SK-N-SH (cell line): ENCODE data around the gene ZDHHC14. TPM values are rescaled to one million over a fixed set of nuclear protein-coding genes. Genes with fewer than 3 reads are reported as not detected.

ENCODE experiments used
- CTCF ChIA-PET: fragments of 300-600, 350-600 bp; formaldehyde crosslinking; extraction: SDS; loops from one replicate; lab custom pipeline; 2021; lab: Yijun Ruan, JAX
- POLR2A ChIA-PET: fragments of 350-600 bp; sonication (Branson Sonifier 250); formaldehyde crosslinking; extraction: SDS; loops from one replicate; lab custom pipeline; 2020; ENCODE audit warnings: antibody characterized with exemption, inconsistent platforms; lab: Yijun Ruan, JAX
- DNase-seq: peaks from one replicate; pipeline ENCODE4 v3.0.0; 2012
- H2AFZ ChIP-seq: fragments of 200-600 bp; sonication (generic); 2 replicates; pipeline ENCODE4 v1.8.1; 2016; ENCODE audit warnings: antibody characterized with exemption, mild to moderate bottlenecking, low read depth
- H3F3A ChIP-seq: fragments of 200-600 bp; sonication (generic); replicated peaks from 2 replicates; pipeline ENCODE3; 2016; ENCODE audit warnings: antibody characterized with exemption, mild to moderate bottlenecking; ENCODE audit not compliant: insufficient read depth
- H3K27ac ChIP-seq, 2 experiments: fragments of 200-500 bp in 1 of 2; fragments of 200-600 bp in 1 of 2; sonication (Bioruptor generic) in 1 of 2; sonication (generic), shearing (Covaris generic) in 1 of 2; 2 replicates each; pipeline versions ENCODE4 v1.5.1 to v1.6.1; 2014 to 2016; ENCODE audit warnings: low read depth in 2 of 2, inconsistent platforms in 1 of 2, low read length in 1 of 2, mild to moderate bottlenecking in 1 of 2, mixed read lengths in 1 of 2
- H3K27me3 ChIP-seq: fragments of 200-600 bp; sonication (generic), shearing (Covaris generic); 2 replicates; pipeline ENCODE4 v1.6.1; 2016; ENCODE audit warnings: mixed run types; ENCODE audit not compliant: insufficient read depth
- H3K36me3 ChIP-seq, 2 experiments: fragments of 200-500 bp in 1 of 2; fragments of 200-600 bp in 1 of 2; sonication (Bioruptor generic) in 1 of 2; sonication (generic) in 1 of 2; replicated peaks in 1 of 2; 2 replicates each; pipeline versions ENCODE3 to v1.5.1; 2014 to 2016; ENCODE audit warnings: low read length in 1 of 2, mild to moderate bottlenecking in 1 of 2; ENCODE audit not compliant: insufficient read depth in 2 of 2, control insufficient read depth in 1 of 2
- H3K4me1 ChIP-seq, 2 experiments: fragments of 200-500 bp in 1 of 2; fragments of 200-600 bp in 1 of 2; sonication (Bioruptor generic) in 1 of 2; sonication (generic), shearing (Covaris generic) in 1 of 2; 2 replicates each; pipeline versions ENCODE4 v1.5.1 to v1.6.1; 2014 to 2016; ENCODE audit warnings: low read depth in 1 of 2, low read length in 1 of 2, mixed run types in 1 of 2; ENCODE audit not compliant: insufficient read depth in 2 of 2, control insufficient read depth in 1 of 2
- H3K4me2 ChIP-seq: fragments of 200-600 bp; sonication (generic), shearing (Covaris generic); 2 replicates; pipeline ENCODE4 v1.6.1; 2017; ENCODE audit warnings: mixed run types
- H3K4me3 ChIP-seq, 2 experiments: fragments of 200-500 bp in 1 of 2; fragments of 200-600 bp in 1 of 2; sonication (Bioruptor generic) in 1 of 2; sonication (generic), shearing (Covaris generic) in 1 of 2; 2 replicates each; pipeline versions ENCODE4 v1.5.1 to v1.8.1; 2014 to 2016; ENCODE audit warnings: low read depth in 2 of 2, inconsistent platforms in 1 of 2, low read length in 1 of 2, mild to moderate bottlenecking in 1 of 2, mixed read lengths in 1 of 2, moderate library complexity in 1 of 2
- H3K79me2 ChIP-seq: fragments of 200-600 bp; sonication (generic); 2 replicates; pipeline ENCODE4 v1.8.1; 2017; ENCODE audit warnings: mild to moderate bottlenecking; ENCODE audit not compliant: insufficient read depth
- H3K9ac ChIP-seq: fragments of 200-600 bp; sonication (generic); 2 replicates; pipeline ENCODE4 v1.6.1; 2017; ENCODE audit warnings: mixed run types
- H3K9me2 ChIP-seq: fragments of 200-600 bp; sonication (generic); 2 replicates; pipeline ENCODE4 v1.6.1; 2017; ENCODE audit warnings: mixed run types
- H3K9me3 ChIP-seq: fragments of 200-600 bp; sonication (generic); 2 replicates; pipeline ENCODE4 v1.6.1; 2017; ENCODE audit warnings: mixed run types, mild to moderate bottlenecking, moderate library complexity
- H4K20me1 ChIP-seq: fragments of 200-600 bp; sonication (generic); 2 replicates; pipeline ENCODE4 v1.6.1; 2017; ENCODE audit warnings: mild to moderate bottlenecking, mixed run types; ENCODE audit not compliant: insufficient read depth
- CHD2 ChIP-seq: fragments of 150-350 bp; IDR thresholded peaks from 2 replicates; pipeline ENCODE4 v1.6.1; 2018; ENCODE audit warnings: low read length; ENCODE audit not compliant: partially characterized antibody
- EP300 ChIP-seq, 2 experiments: IDR thresholded peaks; 2 replicates each; pipeline versions ENCODE4 v1.4.0 to v1.6.1; 2012; ENCODE audit warnings: borderline replicate concordance in 1 of 2, low read depth in 1 of 2, low read length in 1 of 2
- EZH2phosphoT487 ChIP-seq: fragments of 200-600 bp; sonication (generic); IDR thresholded peaks from 2 replicates; pipeline ENCODE4 v1.6.1; 2017; ENCODE audit warnings: low read depth, mixed run types, mild to moderate bottlenecking, antibody characterized with exemption, moderate library complexity, borderline replicate concordance
- FOXJ3 ChIP-seq: sonication (generic); formaldehyde crosslinking; IDR thresholded peaks from 2 replicates; pipeline ENCODE4 v1.5.1; 2020; ENCODE audit warnings: mild to moderate bottlenecking, missing genetic modification reagents
- FOXM1 ChIP-seq: IDR thresholded peaks from 2 replicates; pipeline ENCODE4 v1.4.0; 2012; ENCODE audit warnings: low read depth, mild to moderate bottlenecking
- GABPA ChIP-seq: IDR thresholded peaks from 2 replicates; pipeline ENCODE4 v1.4.0; 2012; ENCODE audit warnings: low read depth, mild to moderate bottlenecking
- MXI1 ChIP-seq: IDR thresholded peaks from 2 replicates; pipeline ENCODE4 v1.6.1; 2012; ENCODE audit warnings: mild to moderate bottlenecking, low read depth, low read length, improper control_type of control experiment
- NFIC ChIP-seq: IDR thresholded peaks from 2 replicates; pipeline ENCODE4 v1.4.0; 2012; ENCODE audit warnings: borderline replicate concordance
- NRF1 ChIP-seq: IDR thresholded peaks from 2 replicates; pipeline ENCODE4 v1.6.1; 2012; ENCODE audit warnings: low read depth, mild to moderate bottlenecking, low read length
- RCOR1 ChIP-seq: fragments of 150-350 bp; IDR thresholded peaks from 2 replicates; pipeline ENCODE4 v1.6.1; 2017; ENCODE audit warnings: antibody characterized with exemption, low read length
- RFX5 ChIP-seq: IDR thresholded peaks from 2 replicates; pipeline ENCODE4 v1.6.1; 2012; ENCODE audit warnings: mild to moderate bottlenecking, improper control_type of control experiment, low read length
- RXRA ChIP-seq: IDR thresholded peaks from 2 replicates; pipeline ENCODE4 v1.4.0; 2012; ENCODE audit warnings: low read depth, mild to moderate bottlenecking, borderline replicate concordance
- SMC3 ChIP-seq: IDR thresholded peaks from 2 replicates; pipeline ENCODE4 v1.6.1; 2012; ENCODE audit warnings: low read depth, low read length, improper control_type of control experiment
- TAF1 ChIP-seq: IDR thresholded peaks from 2 replicates; pipeline ENCODE4 v1.6.1; 2012; ENCODE audit warnings: low read depth, mild to moderate bottlenecking, low read length, moderate library complexity, borderline replicate concordance
- TEAD4 ChIP-seq: IDR thresholded peaks from 2 replicates; pipeline ENCODE4 v1.4.0; 2012; ENCODE audit warnings: mild to moderate bottlenecking, borderline replicate concordance; ENCODE audit not compliant: insufficient read depth
- YY1 ChIP-seq: IDR thresholded peaks from 2 replicates; pipeline ENCODE4 v1.4.0; 2012; ENCODE audit warnings: low read depth, mild to moderate bottlenecking
- WGBS: methylation state at CpG from one replicate; pipeline ENCODE4 v1.1.6; 2017; ENCODE audit warnings: low lambda C conversion rate; 5-methylcytosine and 5-hydroxymethylcytosine counted together
- polyA plus RNA-seq, 3 experiments: library from polyadenylated mRNA; depleted of rRNA; stranded (reverse); fragments of >200 nt; gene quantifications; 2 replicates each; pipeline ENCODE4 v1.2.3, GENCODE V29; 2012
- TF ChIP-seq, protein P1 (sequence below): fragments of 200-600 bp; sonication (generic); IDR thresholded peaks from 2 replicates; pipeline ENCODE4 v1.6.1; 2017; ENCODE audit warnings: antibody characterized with exemption, mild to moderate bottlenecking, moderate library complexity
- TF ChIP-seq, protein P2 (sequence below): IDR thresholded peaks from 2 replicates; pipeline ENCODE4 v1.4.0; 2012; ENCODE audit warnings: low read depth, borderline replicate concordance
- TF ChIP-seq, protein P3 (sequence below): IDR thresholded peaks from 2 replicates; pipeline ENCODE4 v1.4.0; 2012; ENCODE audit warnings: low read depth
- TF ChIP-seq, protein P4 (sequence below): fragments of 150-350 bp; IDR thresholded peaks from 2 replicates; pipeline ENCODE4 v1.6.1; 2017; ENCODE audit warnings: antibody characterized with exemption, low read length, low read depth, borderline replicate concordance
- TF ChIP-seq, protein P5 (sequence below): IDR thresholded peaks from 2 replicates; pipeline ENCODE4 v1.4.0; 2012; ENCODE audit warnings: low read depth, borderline replicate concordance

The ZDHHC14 gene
- polyA plus RNA-seq, 1 of the 3 experiments (the other 2 are of a cell fraction) = 5.4 TPM

DNA sequence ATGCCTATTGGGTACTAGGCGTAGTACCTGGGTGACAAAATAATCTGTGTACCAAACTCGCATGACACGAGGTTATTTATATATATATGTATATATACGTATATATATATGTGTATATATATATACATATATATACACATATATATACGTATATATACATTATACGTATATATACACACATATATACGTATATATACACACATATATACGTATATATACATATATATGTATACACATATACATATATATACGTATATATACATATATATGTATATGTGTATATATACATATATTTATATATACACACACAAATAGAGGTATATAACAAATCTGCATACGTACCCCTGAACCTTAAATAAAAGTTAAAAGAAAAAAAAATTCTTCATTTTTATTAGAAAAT lies 103.2 kb downstream of the ZDHHC14 start:
- Histone ChIP-seq H3K9me3 (no peaks in the 10 kb centered on the region), H3K9me2 (no peaks in the 10 kb centered on the region), H3K27ac (no peak overlapping the region), H3K79me2 (no peaks in the 10 kb centered on the region), H3K36me3 (no peaks in the 10 kb centered on the region), H3K9ac (no peak overlapping the region), H3K4me3 (no peak overlapping the region), H2AFZ (no peak overlapping the region), H3K4me2 (no peak overlapping the region), H3F3A (no peaks in the 10 kb centered on the region), H3K27me3 (no peaks in the 10 kb centered on the region), H3K4me1 (peaks cover 0 to 17% of the 10 kb centered on the region in 2 experiments; a peak in 2 of 4 replicates), H4K20me1 (no peaks in the 10 kb centered on the region)
- ChIA-PET POLR2A (no interaction called here), CTCF (no interaction called here)
- 87% methylated on average over 10 of the region's 10 CpGs for WGBS
- no peak for DNase-seq
- no peak for TF ChIP-seq EZH2phosphoT487
- TF ChIP-seq FOXM1 = no peak
- no peak for TF ChIP-seq NFIC
- no peak for TF ChIP-seq FOXJ3 (CRISPR knock-in tag)
- no peak for TF ChIP-seq RCOR1
- no peak for TF ChIP-seq EP300 (IDR thresholded peaks at IDR 0.05; ENCODE audit: borderline replicate concordance in 1 of 2, low read depth in 1 of 2, low read length in 1 of 2)
- TF ChIP-seq, protein P1, sequence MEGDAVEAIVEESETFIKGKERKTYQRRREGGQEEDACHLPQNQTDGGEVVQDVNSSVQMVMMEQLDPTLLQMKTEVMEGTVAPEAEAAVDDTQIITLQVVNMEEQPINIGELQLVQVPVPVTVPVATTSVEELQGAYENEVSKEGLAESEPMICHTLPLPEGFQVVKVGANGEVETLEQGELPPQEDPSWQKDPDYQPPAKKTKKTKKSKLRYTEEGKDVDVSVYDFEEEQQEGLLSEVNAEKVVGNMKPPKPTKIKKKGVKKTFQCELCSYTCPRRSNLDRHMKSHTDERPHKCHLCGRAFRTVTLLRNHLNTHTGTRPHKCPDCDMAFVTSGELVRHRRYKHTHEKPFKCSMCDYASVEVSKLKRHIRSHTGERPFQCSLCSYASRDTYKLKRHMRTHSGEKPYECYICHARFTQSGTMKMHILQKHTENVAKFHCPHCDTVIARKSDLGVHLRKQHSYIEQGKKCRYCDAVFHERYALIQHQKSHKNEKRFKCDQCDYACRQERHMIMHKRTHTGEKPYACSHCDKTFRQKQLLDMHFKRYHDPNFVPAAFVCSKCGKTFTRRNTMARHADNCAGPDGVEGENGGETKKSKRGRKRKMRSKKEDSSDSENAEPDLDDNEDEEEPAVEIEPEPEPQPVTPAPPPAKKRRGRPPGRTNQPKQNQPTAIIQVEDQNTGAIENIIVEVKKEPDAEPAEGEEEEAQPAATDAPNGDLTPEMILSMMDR = no peak
- no peak for TF ChIP-seq TAF1

DNA sequence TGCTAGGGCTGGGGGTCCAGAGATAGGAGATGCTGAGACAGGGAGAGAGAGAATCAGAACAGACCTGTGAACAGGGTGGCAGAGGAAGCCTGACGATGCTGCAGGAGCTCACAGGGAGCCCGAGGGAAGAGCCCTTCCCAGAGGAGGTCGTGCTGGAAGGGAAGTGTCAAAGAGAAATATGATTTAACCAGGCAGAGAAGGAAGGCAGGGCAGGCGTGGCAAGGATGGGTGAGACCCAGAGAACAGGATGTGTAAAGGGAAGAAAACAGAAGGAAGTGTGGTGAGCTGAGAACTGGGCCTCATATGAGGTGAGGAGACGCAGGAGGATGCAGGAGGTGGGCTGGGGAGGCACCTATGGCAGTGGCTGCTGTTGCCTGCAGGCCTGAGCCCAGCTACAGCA lies 105.6 kb downstream of the ZDHHC14 start:
- no peak for TF ChIP-seq YY1
- TF ChIP-seq NRF1 = no peak
- TF ChIP-seq CHD2 = no peak
- TF ChIP-seq MXI1 = no peak
- TF ChIP-seq, protein P2, sequence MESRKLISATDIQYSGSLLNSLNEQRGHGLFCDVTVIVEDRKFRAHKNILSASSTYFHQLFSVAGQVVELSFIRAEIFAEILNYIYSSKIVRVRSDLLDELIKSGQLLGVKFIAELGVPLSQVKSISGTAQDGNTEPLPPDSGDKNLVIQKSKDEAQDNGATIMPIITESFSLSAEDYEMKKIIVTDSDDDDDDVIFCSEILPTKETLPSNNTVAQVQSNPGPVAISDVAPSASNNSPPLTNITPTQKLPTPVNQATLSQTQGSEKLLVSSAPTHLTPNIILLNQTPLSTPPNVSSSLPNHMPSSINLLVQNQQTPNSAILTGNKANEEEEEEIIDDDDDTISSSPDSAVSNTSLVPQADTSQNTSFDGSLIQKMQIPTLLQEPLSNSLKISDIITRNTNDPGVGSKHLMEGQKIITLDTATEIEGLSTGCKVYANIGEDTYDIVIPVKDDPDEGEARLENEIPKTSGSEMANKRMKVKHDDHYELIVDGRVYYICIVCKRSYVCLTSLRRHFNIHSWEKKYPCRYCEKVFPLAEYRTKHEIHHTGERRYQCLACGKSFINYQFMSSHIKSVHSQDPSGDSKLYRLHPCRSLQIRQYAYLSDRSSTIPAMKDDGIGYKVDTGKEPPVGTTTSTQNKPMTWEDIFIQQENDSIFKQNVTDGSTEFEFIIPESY = no peak
- TF ChIP-seq RFX5 = no peak
- no peak for TF ChIP-seq RXRA
- TF ChIP-seq, protein P3, sequence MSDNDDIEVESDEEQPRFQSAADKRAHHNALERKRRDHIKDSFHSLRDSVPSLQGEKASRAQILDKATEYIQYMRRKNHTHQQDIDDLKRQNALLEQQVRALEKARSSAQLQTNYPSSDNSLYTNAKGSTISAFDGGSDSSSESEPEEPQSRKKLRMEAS = no peak
- no peak for TF ChIP-seq EP300 (IDR thresholded peaks at IDR 0.05; ENCODE audit: borderline replicate concordance in 1 of 2, low read depth in 1 of 2, low read length in 1 of 2)
- TF ChIP-seq, protein P4, sequence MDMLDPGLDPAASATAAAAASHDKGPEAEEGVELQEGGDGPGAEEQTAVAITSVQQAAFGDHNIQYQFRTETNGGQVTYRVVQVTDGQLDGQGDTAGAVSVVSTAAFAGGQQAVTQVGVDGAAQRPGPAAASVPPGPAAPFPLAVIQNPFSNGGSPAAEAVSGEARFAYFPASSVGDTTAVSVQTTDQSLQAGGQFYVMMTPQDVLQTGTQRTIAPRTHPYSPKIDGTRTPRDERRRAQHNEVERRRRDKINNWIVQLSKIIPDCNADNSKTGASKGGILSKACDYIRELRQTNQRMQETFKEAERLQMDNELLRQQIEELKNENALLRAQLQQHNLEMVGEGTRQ = no peak
- no peak for TF ChIP-seq RCOR1
- TF ChIP-seq GABPA = no peak
- no peak for TF ChIP-seq FOXM1
- no peak for TF ChIP-seq EZH2phosphoT487
- no peak for TF ChIP-seq SMC3
- TF ChIP-seq, protein P5, sequence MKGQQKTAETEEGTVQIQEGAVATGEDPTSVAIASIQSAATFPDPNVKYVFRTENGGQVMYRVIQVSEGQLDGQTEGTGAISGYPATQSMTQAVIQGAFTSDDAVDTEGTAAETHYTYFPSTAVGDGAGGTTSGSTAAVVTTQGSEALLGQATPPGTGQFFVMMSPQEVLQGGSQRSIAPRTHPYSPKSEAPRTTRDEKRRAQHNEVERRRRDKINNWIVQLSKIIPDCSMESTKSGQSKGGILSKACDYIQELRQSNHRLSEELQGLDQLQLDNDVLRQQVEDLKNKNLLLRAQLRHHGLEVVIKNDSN = no peak
- no peak for TF ChIP-seq NFIC
- TF ChIP-seq TAF1 = no peak
- TF ChIP-seq TEAD4 = no peak
- H2AFZ ChIP-seq = no peak overlapping the region
- H3F3A ChIP-seq = no peaks in the 10 kb centered on the region
- WGBS = 87% methylated on average over 5 of the region's 5 CpGs
- no peaks in the 10 kb centered on the region for H3K27me3 ChIP-seq
- POLR2A ChIA-PET = no interaction called here
- H4K20me1 ChIP-seq = no peaks in the 10 kb centered on the region
- H3K4me3 ChIP-seq = no peak overlapping the region
- H3K4me2 ChIP-seq = no peak overlapping the region
- no peak overlapping the region for H3K9ac ChIP-seq
- H3K27ac ChIP-seq = no peak overlapping the region
- DNase-seq = no peak
- no peaks in the 10 kb centered on the region for H3K9me3 ChIP-seq
- CTCF ChIA-PET = interaction anchor here (1.1 kb wide), 2 partner anchors 180 to 586 kb away, joined by 3 read pairs; no protein-coding TSS in a partner anchor
- H3K79me2 ChIP-seq = no peaks in the 10 kb centered on the region
- H3K9me2 ChIP-seq = no peaks in the 10 kb centered on the region
- H3K4me1 ChIP-seq = peaks cover 0 to 35% of the 10 kb centered on the region in 2 experiments; a peak in 2 of 4 replicates
- no peaks in the 10 kb centered on the region for H3K36me3 ChIP-seq
